ENCODE data around the gene ALS2.
"Not testable (repeated sequence)": the region's sequence is repeated elsewhere in the genome, so short reads cannot be mapped to it uniquely, and the experiment has no call there.

The ALS2 gene

GRCh38 chr2:201780674-201781493 lies at the start of gene ALS2:
ALS2 (minus strand) TSS chr2:201780933; CDS start chr2:201768885, 12,048 bp downstream.
- DNase-seq (ENCODE audit: low read depth in 1 of 2, low spot score in 1 of 2), result peak; percentile 68 to 97
- no peak for TF ChIP-seq JUND (IDR thresholded peaks at IDR 0.05; ENCODE audit: low read depth)
- in situ Hi-C loops (cut with HindIII; ENCODE audit: low pct_unique_long_range_greater_than_20kb, low sequenced_read_pairs), result no loop called here

DNA sequence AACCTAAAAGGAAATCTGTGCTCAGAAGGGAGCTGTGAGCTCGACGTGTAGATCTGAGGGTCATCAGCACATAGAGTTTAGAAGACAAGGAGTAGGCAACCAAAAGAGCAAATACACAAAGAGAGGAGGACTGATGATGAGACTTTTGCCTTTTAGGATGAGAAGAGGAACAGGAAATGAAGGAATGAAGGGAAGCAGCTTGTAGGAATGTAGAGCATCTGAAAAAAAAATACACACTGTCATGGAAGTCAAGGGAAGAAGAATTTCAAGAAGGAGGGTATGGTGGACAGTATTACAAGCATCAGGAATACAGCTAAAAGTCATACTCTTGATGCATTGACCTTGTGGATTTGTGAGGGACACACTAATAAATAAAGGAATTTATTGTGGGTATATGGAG lies 47.5 kb upstream of the ALS2 start:
- in situ Hi-C loops (cut with HindIII; ENCODE audit: low pct_unique_long_range_greater_than_20kb, low sequenced_read_pairs), result no loop called here
- no peak for DNase-seq (ENCODE audit: low read depth in 1 of 2, low spot score in 1 of 2)
- no peak for TF ChIP-seq JUND (IDR thresholded peaks at IDR 0.05; ENCODE audit: low read depth)

DNA sequence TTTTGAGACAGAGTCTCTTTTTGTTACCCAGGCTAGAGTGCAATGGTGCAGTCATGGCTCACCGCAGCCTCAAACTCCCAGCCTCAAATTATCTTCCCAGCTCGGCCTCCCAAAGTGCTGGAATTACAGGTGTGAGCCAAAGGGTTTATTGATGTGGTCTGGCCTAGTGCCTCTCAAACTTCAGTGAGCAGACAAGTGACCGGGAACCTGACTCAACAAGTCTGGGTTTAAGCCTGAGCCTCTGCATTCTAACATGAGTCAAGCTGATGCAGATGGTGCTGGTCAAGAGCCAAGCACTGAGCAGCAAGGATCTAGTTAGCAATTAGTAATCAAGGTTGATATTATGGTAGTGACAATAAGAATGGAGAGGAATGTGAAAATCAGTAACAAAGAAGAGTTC lies 46.9 kb upstream of the ALS2 start:
- in situ Hi-C loops (cut with HindIII; ENCODE audit: low pct_unique_long_range_greater_than_20kb, low sequenced_read_pairs), result no loop called here
- TF ChIP-seq JUND (IDR thresholded peaks at IDR 0.05; ENCODE audit: low read depth), result no peak
- no peak for DNase-seq (ENCODE audit: low read depth in 1 of 2, low spot score in 1 of 2)

GRCh38 chr2:201824212-201824611 lies 43.5 kb upstream of the ALS2 start:
- no peak for TF ChIP-seq JUND (IDR thresholded peaks at IDR 0.05; ENCODE audit: low read depth)
- DNase-seq (ENCODE audit: low read depth in 1 of 2, low spot score in 1 of 2), result no peak
- in situ Hi-C loops (cut with HindIII; ENCODE audit: low pct_unique_long_range_greater_than_20kb, low sequenced_read_pairs), result no loop called here

DNA sequence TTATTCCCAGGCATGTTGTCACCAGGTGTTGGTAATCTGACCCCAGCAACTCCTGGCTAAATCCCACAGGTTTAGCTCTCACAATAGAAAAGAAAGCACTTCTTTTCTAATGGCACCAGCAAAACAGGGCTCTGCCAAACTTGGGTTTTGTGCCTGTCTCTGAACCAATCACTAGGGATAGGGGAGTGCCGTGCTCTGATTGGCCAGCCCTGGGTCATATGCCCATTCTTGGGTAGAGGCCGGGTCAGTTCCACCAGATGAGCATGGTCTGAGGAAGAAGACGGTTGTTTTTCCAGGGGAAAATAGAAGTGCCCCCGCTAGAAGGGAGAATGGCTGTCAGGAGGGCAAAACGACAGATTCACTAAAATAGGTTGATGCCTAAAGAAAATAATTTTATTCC lies 40.3 kb upstream of the ALS2 start:
- in situ Hi-C loops (cut with HindIII; ENCODE audit: low pct_unique_long_range_greater_than_20kb, low sequenced_read_pairs), result no loop called here
- TF ChIP-seq JUND (IDR thresholded peaks at IDR 0.05; ENCODE audit: low read depth), result no peak
- DNase-seq (ENCODE audit: low read depth in 1 of 2, low spot score in 1 of 2), result no peak

DNA sequence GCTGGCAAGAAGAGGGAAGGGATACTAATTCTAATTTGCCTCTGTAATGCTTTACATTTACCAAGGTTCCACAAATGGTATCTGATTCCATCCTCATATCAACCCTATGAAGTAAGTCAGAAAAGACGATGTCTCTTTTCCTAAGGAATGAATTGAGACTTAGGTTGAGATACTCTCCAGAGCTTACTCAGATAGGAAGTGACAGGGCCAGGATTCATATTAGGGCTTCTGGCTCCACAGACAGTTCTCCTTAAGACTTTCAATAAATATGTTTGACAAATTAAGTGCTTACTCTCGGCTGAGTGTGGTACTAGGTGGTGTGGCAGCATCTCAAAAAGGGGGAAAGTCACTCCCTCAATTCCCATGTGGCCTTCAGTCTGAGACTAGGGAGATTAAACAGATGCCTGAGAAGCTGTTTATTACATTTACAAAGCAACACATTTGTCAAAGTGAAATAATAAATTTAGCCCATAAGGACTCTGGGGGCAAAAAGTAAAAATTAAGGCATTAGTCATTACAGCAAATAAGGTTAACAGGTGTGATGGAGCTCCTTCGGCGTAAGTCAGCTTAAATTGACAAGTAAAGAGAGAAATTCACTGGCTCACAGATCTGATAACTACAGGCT lies 39.8 kb upstream of the ALS2 start:
- DNase-seq (ENCODE audit: low read depth in 1 of 2, low spot score in 1 of 2), result no peak
- in situ Hi-C loops (cut with HindIII; ENCODE audit: low pct_unique_long_range_greater_than_20kb, low sequenced_read_pairs), result no loop called here
- no peak for TF ChIP-seq JUND (IDR thresholded peaks at IDR 0.05; ENCODE audit: low read depth)

DNA sequence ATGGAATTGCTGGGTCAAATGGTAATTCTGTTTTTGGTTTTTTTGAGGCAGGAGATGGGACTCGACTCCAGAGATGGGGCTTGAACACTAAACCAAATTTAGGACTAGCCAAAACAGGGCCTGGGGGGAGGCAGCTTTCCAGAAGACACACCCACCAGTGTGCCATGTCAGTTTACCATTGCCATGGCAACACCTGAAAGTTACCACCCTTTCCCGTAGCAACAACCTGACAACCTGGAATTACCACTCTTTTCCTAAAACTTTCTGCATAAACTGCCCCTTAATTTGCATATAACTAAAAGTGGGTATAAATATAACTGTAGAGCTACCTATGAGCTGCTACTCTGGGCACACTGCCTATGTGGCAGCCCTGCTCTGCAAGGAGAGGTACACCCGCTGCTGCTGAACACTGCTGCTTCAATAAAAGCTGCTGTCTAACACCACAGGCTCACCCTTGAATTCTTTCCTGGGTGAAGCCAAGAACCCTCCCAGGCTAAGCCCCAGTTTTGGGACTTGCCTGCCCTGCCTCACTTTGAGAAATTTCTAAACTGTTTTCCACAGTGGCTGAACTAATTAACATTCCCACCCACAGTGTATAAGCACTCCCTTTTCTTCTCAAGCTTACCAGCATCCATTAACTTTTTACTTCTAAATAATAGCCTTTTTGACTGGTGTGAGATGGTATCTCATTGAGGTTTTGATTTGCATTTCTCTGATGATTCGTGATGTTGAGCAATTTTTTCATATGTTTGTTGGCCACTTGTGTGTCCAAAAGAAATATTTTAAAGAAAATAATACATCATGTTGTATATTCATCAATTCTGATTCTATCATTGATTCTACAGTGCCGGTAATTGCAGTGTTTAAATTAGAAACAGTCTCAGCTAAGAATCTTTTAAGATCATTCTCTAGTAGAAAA lies 36.2 kb upstream of the ALS2 start:
- in situ Hi-C loops (cut with HindIII; ENCODE audit: low pct_unique_long_range_greater_than_20kb, low sequenced_read_pairs), result no loop called here
- no peak for DNase-seq (ENCODE audit: low read depth in 1 of 2, low spot score in 1 of 2)
- TF ChIP-seq JUND (IDR thresholded peaks at IDR 0.05; ENCODE audit: low read depth), result no peak

GRCh38 chr2:201813996-201814760 lies 33.4 kb upstream of the ALS2 start:
- no peak for TF ChIP-seq JUND (IDR thresholded peaks at IDR 0.05; ENCODE audit: low read depth)
- in situ Hi-C loops (cut with HindIII; ENCODE audit: low pct_unique_long_range_greater_than_20kb, low sequenced_read_pairs), result no loop called here
- DNase-seq (ENCODE audit: low read depth in 1 of 2, low spot score in 1 of 2), result no peak

DNA sequence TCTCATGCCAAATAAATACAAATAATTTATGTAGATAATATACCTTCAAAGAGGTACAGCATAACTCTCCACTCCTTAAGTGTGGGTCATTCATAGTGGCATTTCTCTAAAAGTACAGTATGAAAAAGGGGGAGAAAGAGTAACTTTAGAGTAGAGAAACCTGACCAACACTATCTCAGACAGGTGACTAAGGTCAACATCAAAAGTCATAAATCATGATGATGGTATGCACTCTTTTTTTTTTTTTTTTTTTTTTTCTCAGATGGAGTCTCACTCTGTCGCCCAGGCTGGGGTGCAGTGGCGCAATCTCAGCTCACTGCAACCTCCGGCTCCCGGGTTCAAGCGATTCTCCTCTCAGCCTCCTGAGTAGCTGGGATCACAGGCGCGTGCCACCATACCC lies 29.9 kb upstream of the ALS2 start:
- DNase-seq (ENCODE audit: low read depth in 1 of 2, low spot score in 1 of 2); in situ Hi-C loops (cut with HindIII; ENCODE audit: low pct_unique_long_range_greater_than_20kb, low sequenced_read_pairs): not testable (repeated sequence)

DNA sequence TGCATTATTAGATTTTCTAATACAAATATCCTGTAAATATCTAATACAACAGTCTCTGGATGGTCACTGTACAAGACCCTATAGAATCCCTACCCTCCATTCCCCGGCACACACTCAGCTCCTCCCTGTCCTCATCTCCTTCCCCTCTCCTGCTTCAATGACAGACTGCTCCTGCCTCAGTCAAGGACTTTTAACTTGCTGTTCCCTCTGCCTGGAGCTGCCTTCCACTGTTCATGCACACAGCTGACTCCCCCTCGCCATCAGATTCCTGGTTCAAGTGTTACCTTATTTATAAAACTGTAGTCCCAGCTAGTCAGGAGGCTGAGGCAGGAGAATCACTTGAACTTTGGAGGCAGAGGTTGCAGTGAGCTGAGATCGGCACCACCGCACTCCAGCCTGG lies 28.9 kb upstream of the ALS2 start:
- DNase-seq (ENCODE audit: low read depth in 1 of 2, low spot score in 1 of 2), result no peak
- in situ Hi-C loops (cut with HindIII; ENCODE audit: low pct_unique_long_range_greater_than_20kb, low sequenced_read_pairs), result no loop called here
- TF ChIP-seq JUND (IDR thresholded peaks at IDR 0.05; ENCODE audit: low read depth), result no peak

- in situ Hi-C loops (cut with HindIII; ENCODE audit: low pct_unique_long_range_greater_than_20kb, low sequenced_read_pairs), result no loop called here
- no peak for TF ChIP-seq JUND (IDR thresholded peaks at IDR 0.05; ENCODE audit: low read depth)
These were observed 27.3 kb upstream of the ALS2 start for GRCh38 chr2:201808027-201808426.

GRCh38 chr2:201807452-201807999 lies 26.8 kb upstream of the ALS2 start:
- TF ChIP-seq JUND (IDR thresholded peaks at IDR 0.05; ENCODE audit: low read depth), result no peak
- DNase-seq (ENCODE audit: low read depth in 1 of 2, low spot score in 1 of 2), result no peak
- in situ Hi-C loops (cut with HindIII; ENCODE audit: low pct_unique_long_range_greater_than_20kb, low sequenced_read_pairs), result no loop called here

More at GRCh38 chr2:201808027-201808426, 27.3 kb upstream of the ALS2 start:
- no peak for DNase-seq (ENCODE audit: low read depth in 1 of 2, low spot score in 1 of 2)

All from T47D (cell line).